GM18520 (cell line): Measurements from ENCODE around the gene GPC3.
"Not testable (repeated sequence)": the region's sequence is repeated elsewhere in the genome, so short reads cannot be mapped to it uniquely, and the experiment has no call there.

ENCODE experiments used
- ATAC-seq: cut with Tn5 transposase; IDR thresholded peaks from one replicate; pipeline ENCODE4 v1.9.1; 2021; ENCODE audit not compliant: unreplicated experiment

Gene GPC3

GRCh38 chrX:133621384-133621783, 364.0 kb downstream of the GPC3 start:
- ATAC-seq = not testable (repeated sequence)

GRCh38 chrX:133611676-133612075, 373.7 kb downstream of the GPC3 start:
- ATAC-seq = no peak

GRCh38 chrX:133610056-133610455, 375.3 kb downstream of the GPC3 start:
- no peak for ATAC-seq

GRCh38 chrX:133609166-133609565, 376.2 kb downstream of the GPC3 start:
- no peak for ATAC-seq

- no peak for ATAC-seq
These were observed 377.0 kb downstream of the GPC3 start for GRCh38 chrX:133608406-133608805.

- ATAC-seq = no peak
These were observed 377.7 kb downstream of the GPC3 start for GRCh38 chrX:133607419-133608348.

GRCh38 chrX:133606990-133607389, 378.4 kb downstream of the GPC3 start:
- no peak for ATAC-seq

GRCh38 chrX:133604801-133605200, 380.6 kb downstream of the GPC3 start:
- ATAC-seq = no peak

GRCh38 chrX:133602881-133603280, 382.5 kb downstream of the GPC3 start:
- ATAC-seq = no peak

- no peak for ATAC-seq
These were observed 384.3 kb downstream of the GPC3 start for GRCh38 chrX:133601116-133601515.

- ATAC-seq = no peak
These were observed 384.9 kb downstream of the GPC3 start for GRCh38 chrX:133600536-133600935.

- no peak for ATAC-seq
These were observed 386.6 kb downstream of the GPC3 start for GRCh38 chrX:133598601-133599335.

- no peak for ATAC-seq
These were observed 391.2 kb downstream of the GPC3 start for GRCh38 chrX:133594156-133594555.

GRCh38 chrX:133593531-133593930, 391.9 kb downstream of the GPC3 start:
- no peak for ATAC-seq

GRCh38 chrX:133590703-133591505, 394.5 kb downstream of the GPC3 start:
- no peak for ATAC-seq

GRCh38 chrX:133588827-133589226, 396.6 kb downstream of the GPC3 start:
- ATAC-seq = no peak

GRCh38 chrX:133587818-133588217, 397.6 kb downstream of the GPC3 start:
- ATAC-seq = no peak

GRCh38 chrX:133587071-133587470, 398.3 kb downstream of the GPC3 start:
- no peak for ATAC-seq

GRCh38 chrX:133586443-133586842, 399.0 kb downstream of the GPC3 start:
- no peak for ATAC-seq

GRCh38 chrX:133583825-133584224, 401.6 kb downstream of the GPC3 start:
- no peak for ATAC-seq

- no peak for ATAC-seq
These were observed 404.8 kb downstream of the GPC3 start for GRCh38 chrX:133580625-133581024.
